ENCODE results near the gene TBX10. TPM values are rescaled to one million over a fixed set of nuclear protein-coding genes. Genes with fewer than 3 reads are reported as not detected.
"Not testable (repeated sequence)": the region's sequence is repeated elsewhere in the genome, so short reads cannot be mapped to it uniquely, and the experiment has no call there.

The TBX10 gene
- total RNA-seq, 6 experiments from 2014 or later: not detected

DNA sequence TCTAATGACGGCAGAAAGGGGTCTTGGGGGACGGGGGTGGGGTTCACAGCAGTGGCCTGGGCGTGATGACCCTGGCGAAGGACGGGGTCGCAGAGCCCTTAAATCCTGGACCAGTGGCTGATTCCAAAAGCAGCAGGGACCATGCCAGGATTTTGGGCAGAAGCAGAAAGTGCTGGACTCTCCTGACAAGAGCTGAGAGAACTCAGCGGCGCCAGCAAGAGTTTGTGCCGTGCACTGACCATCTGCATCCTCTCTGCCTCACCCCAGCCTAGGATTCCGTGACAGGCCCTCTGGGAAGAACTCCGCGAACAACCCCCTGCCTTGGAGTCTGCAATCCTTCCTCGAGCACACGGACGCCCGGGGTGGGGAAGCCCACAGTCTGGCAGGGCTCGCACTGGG is 33.5 kb downstream of the TBX10 start:
- TF ChIP-seq, protein P1, sequence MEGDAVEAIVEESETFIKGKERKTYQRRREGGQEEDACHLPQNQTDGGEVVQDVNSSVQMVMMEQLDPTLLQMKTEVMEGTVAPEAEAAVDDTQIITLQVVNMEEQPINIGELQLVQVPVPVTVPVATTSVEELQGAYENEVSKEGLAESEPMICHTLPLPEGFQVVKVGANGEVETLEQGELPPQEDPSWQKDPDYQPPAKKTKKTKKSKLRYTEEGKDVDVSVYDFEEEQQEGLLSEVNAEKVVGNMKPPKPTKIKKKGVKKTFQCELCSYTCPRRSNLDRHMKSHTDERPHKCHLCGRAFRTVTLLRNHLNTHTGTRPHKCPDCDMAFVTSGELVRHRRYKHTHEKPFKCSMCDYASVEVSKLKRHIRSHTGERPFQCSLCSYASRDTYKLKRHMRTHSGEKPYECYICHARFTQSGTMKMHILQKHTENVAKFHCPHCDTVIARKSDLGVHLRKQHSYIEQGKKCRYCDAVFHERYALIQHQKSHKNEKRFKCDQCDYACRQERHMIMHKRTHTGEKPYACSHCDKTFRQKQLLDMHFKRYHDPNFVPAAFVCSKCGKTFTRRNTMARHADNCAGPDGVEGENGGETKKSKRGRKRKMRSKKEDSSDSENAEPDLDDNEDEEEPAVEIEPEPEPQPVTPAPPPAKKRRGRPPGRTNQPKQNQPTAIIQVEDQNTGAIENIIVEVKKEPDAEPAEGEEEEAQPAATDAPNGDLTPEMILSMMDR (IDR thresholded peaks at IDR 0.05): no peak
- Mint-ChIP-seq H3K36me3 (ENCODE audit: low read depth) (no peaks in the 10 kb centered on the region), H3K27ac (peak overlapping the region; percentile 60; the same call in 1 of the 2 replicates), H3K9me3 (peaks cover 4% of the 10 kb centered on the region; the same call in 1 of the 2 replicates), H3K4me1 (ENCODE audit: low read depth) (peaks cover 12% of the 10 kb centered on the region), H3K27me3 (ENCODE audit: insufficient read depth) (peaks cover 15% of the 10 kb centered on the region), H3K4me3 (peak overlapping the region; percentile 91)
- DNase-seq: no peak

- H3K4me3 Mint-ChIP-seq: peak overlapping the region; percentile 45; the same call in 1 of the 2 replicates
- no peak overlapping the region for H3K27ac Mint-ChIP-seq
- no peaks in the 10 kb centered on the region for H3K36me3 Mint-ChIP-seq (ENCODE audit: low read depth)
- DNase-seq: no peak
- H3K9me3 Mint-ChIP-seq: peaks cover 4% of the 10 kb centered on the region; the same call in 1 of the 2 replicates
- peaks cover 21% of the 10 kb centered on the region for H3K27me3 Mint-ChIP-seq (ENCODE audit: insufficient read depth)
- H3K4me1 Mint-ChIP-seq (ENCODE audit: low read depth): peaks cover 12% of the 10 kb centered on the region
- TF ChIP-seq, protein P1 (IDR thresholded peaks at IDR 0.05): no peak
These were observed 34.1 kb downstream of the TBX10 start for GRCh38 chr11:67605231-67606011.

- no peak for DNase-seq
- Mint-ChIP-seq H3K27ac (no peak overlapping the region), H3K4me3 (no peak overlapping the region), H3K36me3 (ENCODE audit: low read depth) (no peaks in the 10 kb centered on the region), H3K4me1 (ENCODE audit: low read depth) (peaks cover 12% of the 10 kb centered on the region), H3K9me3 (peaks cover 4% of the 10 kb centered on the region; the same call in 1 of the 2 replicates), H3K27me3 (ENCODE audit: insufficient read depth) (peaks cover 24% of the 10 kb centered on the region)
- TF ChIP-seq, protein P1 (IDR thresholded peaks at IDR 0.05): no peak
These were observed 34.7 kb downstream of the TBX10 start for GRCh38 chr11:67604815-67605214.

DNA sequence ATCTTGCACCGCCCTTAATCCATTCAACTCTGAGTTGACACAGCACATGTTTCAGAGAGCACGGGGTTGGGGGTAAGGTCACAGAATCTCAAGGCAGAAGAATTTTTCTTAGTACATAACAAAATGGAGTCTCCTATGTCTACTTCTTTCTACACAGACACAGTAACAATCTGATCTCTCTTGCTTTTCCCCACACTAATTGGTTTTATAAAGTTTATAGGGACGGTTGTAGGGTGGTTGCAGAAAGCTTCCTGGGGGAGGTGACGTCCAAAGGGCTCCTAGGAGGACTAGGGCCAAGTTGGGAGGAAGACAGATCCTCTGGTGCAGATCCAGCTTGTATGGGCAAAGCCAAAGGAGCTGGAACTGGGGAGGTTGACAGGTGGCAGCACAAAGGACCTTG is 35.4 kb downstream of the TBX10 start:
- not testable (repeated sequence) for H3K9me3 Mint-ChIP-seq; H3K4me3 Mint-ChIP-seq; DNase-seq; H3K36me3 Mint-ChIP-seq (ENCODE audit: low read depth); H3K27ac Mint-ChIP-seq
- Mint-ChIP-seq H3K27me3 (ENCODE audit: insufficient read depth) (peaks cover 31% of the 10 kb centered on the region), H3K4me1 (ENCODE audit: low read depth) (peaks cover 12% of the 10 kb centered on the region)

GRCh38 chr11:67601098-67601497 is 38.5 kb downstream of the TBX10 start:
- Mint-ChIP-seq H3K4me3 (no peak overlapping the region), H3K36me3 (ENCODE audit: low read depth) (no peaks in the 10 kb centered on the region), H3K9me3 (peaks cover 4% of the 10 kb centered on the region; the same call in 1 of the 2 replicates), H3K27me3 (ENCODE audit: insufficient read depth) (peaks cover 48% of the 10 kb centered on the region), H3K4me1 (ENCODE audit: low read depth) (peaks cover 7% of the 10 kb centered on the region), H3K27ac (no peak overlapping the region)
- DNase-seq: no peak
- TF ChIP-seq, protein P1 (IDR thresholded peaks at IDR 0.05): no peak

- peaks cover 48% of the 10 kb centered on the region for H3K27me3 Mint-ChIP-seq (ENCODE audit: insufficient read depth)
- TF ChIP-seq, protein P1 (IDR thresholded peaks at IDR 0.05): no peak
- no peaks in the 10 kb centered on the region for H3K36me3 Mint-ChIP-seq (ENCODE audit: low read depth)
- peaks cover 1% of the 10 kb centered on the region for H3K4me1 Mint-ChIP-seq (ENCODE audit: low read depth)
- H3K27ac Mint-ChIP-seq: no peak overlapping the region
- no peak for DNase-seq
- peaks cover 4% of the 10 kb centered on the region; the same call in 1 of the 2 replicates for H3K9me3 Mint-ChIP-seq
- H3K4me3 Mint-ChIP-seq: no peak overlapping the region
These were observed 39.1 kb downstream of the TBX10 start for GRCh38 chr11:67600324-67601029.

Measured in HFFc6 (cell line).